HCT116 (cell line): ENCODE results near the gene SLC22A23.

Source experiments
- CBX3 ChIP-seq: IDR thresholded peaks from 2 replicates; pipeline ENCODE4 v1.6.1; 2012; ENCODE audit warnings: low read depth
- CEBPB ChIP-seq: IDR thresholded peaks from 2 replicates; pipeline ENCODE4 v1.6.1; 2012; ENCODE audit warnings: low read depth
- CTCF ChIP-seq, 3 experiments: fragments of 200-600 bp in 1 of 3; sonication (generic) in 1 of 3; IDR thresholded peaks in 2 of 3; conservative IDR thresholded peaks in 1 of 3; 2 replicates each; pipeline ENCODE4 v1.5.1; 2012 to 2017; ENCODE audit warnings: low read depth in 2 of 3, low read length in 2 of 3, antibody characterized with exemption in 1 of 3, borderline replicate concordance in 1 of 3, control low read depth in 1 of 3, mild to moderate bottlenecking in 1 of 3, mixed read lengths in 1 of 3, mixed run types in 1 of 3, moderate library complexity in 1 of 3; ENCODE audit not compliant: insufficient read depth in 1 of 3
- JUND ChIP-seq: IDR thresholded peaks from 2 replicates; pipeline ENCODE4 v1.6.1; 2012
- POLR2A ChIP-seq: IDR thresholded peaks from 2 replicates; pipeline ENCODE4 v1.7.0; 2011; ENCODE audit warnings: borderline replicate concordance; ENCODE audit not compliant: insufficient read depth, insufficient read length; ENCODE audit errors: extremely low read depth
- POLR2AphosphoS5 ChIP-seq: IDR thresholded peaks from 2 replicates; pipeline ENCODE4 v1.6.1; 2011; ENCODE audit warnings: mild to moderate bottlenecking, low read depth, low read length, moderate library complexity
- RAD21 ChIP-seq: IDR thresholded peaks from 2 replicates; pipeline ENCODE4 v1.6.1; 2012; ENCODE audit warnings: low read depth, mild to moderate bottlenecking
- REST ChIP-seq: IDR thresholded peaks from 2 replicates; pipeline ENCODE4 v1.6.1; 2012; ENCODE audit warnings: low read depth
- SIN3A ChIP-seq: IDR thresholded peaks from 2 replicates; pipeline ENCODE4 v1.6.1; 2012; ENCODE audit warnings: low read depth
- SP1 ChIP-seq: IDR thresholded peaks from 2 replicates; pipeline ENCODE4 v1.6.1; 2012; ENCODE audit warnings: low read depth
- SRF ChIP-seq: IDR thresholded peaks from 2 replicates; pipeline ENCODE4 v1.6.1; 2012; ENCODE audit warnings: low read depth
- YY1 ChIP-seq: IDR thresholded peaks from 2 replicates; pipeline ENCODE4 v1.6.1; 2011; ENCODE audit warnings: low read length, low read depth, moderate library complexity, mild to moderate bottlenecking; ENCODE audit not compliant: insufficient replicate concordance; ENCODE audit errors: extremely low read depth
- ZNF274 ChIP-seq: fragments of 200-500 bp; sonication (Bioruptor generic); IDR thresholded peaks from 2 replicates; pipeline ENCODE4 v1.6.1; 2014; ENCODE audit warnings: mild to moderate bottlenecking, low read depth, low read length, inconsistent platforms
- TF ChIP-seq, protein P1 (sequence below): IDR thresholded peaks from 2 replicates; pipeline ENCODE4 v1.6.1; 2012

DNA sequence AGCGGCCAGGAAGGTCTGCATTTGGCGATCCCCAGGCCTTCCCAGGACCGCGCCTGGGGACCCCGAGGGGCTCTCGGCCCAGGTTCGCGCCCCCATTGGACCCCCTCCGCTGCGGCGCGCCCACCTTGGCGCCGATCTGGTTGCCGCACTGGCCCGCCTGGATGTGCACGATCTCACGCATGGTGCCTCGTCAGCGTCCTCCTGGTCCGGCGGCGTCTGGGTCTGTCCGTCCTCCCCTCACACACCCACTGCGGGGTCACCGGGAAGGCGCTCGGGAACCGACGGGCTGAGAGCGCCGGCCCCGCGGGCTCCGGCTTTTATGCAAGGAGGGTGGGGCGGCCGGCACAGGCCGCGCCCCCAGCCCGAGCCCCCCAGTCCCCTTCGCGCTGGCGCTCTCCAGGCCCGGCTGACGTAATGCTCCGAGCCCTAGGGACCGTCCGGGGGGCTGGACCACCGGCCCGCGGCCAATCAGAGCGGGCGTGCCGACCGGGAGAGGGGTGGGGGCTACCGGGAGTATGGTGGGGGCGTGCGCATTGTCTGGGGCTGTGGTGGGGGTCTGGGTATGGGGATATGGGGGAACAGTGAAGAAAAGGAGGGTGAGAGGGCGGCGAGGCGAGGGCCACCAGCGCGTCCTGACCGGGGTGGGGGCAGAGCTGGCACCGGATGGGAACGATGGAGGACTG is 229.3 kb downstream of the SLC22A23 start, which contains the start of gene TUBB2B:
- TF ChIP-seq SP1 (no peak), YY1 (no peak), CTCF (IDR thresholded peaks at IDR 0.05 in 2 of 3, conservative IDR thresholded peaks at IDR 0.05 in 1 of 3; ENCODE audit: borderline replicate concordance in 1 of 3, insufficient read depth in 1 of 3, low read depth in 2 of 3, low read length in 2 of 3) (no peak), CEBPB (no peak), REST (no peak), CBX3 (no peak), JUND (no peak), SIN3A (no peak), ZNF274 (no peak), POLR2A (no peak), POLR2AphosphoS5 (no peak), RAD21 (no peak), SRF (no peak)
- TF ChIP-seq, protein P1, sequence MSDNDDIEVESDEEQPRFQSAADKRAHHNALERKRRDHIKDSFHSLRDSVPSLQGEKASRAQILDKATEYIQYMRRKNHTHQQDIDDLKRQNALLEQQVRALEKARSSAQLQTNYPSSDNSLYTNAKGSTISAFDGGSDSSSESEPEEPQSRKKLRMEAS: no peak
